ENCODE results near the gene SNCAIP.
A peak's percentile ranks its signal among the peaks of the same experiment; 100 is the strongest.

Gene SNCAIP

DNA sequence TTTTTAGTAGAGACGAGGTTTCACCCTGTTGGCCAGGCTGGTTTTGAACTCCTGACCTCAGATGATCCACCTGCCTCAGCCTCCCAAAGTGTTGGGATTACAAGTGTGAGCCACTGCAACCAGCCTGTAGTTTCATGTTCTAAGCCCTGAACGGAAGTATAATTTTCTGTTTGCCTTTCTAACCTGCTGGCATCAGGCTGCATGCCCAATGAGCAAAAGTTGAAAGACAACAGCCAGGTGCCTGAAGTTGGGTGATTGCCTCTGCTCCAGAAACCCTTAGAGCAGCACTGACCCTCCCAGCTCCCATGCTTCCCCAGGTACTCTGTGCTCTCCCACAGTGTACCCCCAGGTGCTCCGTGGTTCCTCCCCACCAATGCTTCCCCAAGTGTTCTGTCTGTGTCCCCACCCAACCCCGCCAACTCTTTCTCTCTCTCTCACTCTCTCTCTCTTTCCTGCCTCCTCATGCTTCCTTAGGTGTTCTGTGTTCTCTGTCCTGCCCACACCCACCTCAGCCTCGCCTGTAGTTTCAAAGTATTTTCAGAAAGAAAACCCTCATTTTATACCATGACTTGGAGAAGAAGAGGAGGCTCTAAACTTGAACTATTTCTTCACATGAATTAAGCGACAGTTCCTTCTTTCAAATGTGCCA is 145.3 kb downstream of the SNCAIP start:
- no peak overlapping the region for H3K4me3 ChIP-seq (ENCODE audit: low read depth, low read length)
- no peaks in the 10 kb centered on the region for H3K27me3 ChIP-seq (replicated peaks)
- no peak overlapping the region for H3K27ac ChIP-seq
- in situ Hi-C loops (cut with HindIII; ENCODE audit: low pct_ligation_motif_present, low sequenced_read_pairs) = no loop called here
- TF ChIP-seq, protein P1, sequence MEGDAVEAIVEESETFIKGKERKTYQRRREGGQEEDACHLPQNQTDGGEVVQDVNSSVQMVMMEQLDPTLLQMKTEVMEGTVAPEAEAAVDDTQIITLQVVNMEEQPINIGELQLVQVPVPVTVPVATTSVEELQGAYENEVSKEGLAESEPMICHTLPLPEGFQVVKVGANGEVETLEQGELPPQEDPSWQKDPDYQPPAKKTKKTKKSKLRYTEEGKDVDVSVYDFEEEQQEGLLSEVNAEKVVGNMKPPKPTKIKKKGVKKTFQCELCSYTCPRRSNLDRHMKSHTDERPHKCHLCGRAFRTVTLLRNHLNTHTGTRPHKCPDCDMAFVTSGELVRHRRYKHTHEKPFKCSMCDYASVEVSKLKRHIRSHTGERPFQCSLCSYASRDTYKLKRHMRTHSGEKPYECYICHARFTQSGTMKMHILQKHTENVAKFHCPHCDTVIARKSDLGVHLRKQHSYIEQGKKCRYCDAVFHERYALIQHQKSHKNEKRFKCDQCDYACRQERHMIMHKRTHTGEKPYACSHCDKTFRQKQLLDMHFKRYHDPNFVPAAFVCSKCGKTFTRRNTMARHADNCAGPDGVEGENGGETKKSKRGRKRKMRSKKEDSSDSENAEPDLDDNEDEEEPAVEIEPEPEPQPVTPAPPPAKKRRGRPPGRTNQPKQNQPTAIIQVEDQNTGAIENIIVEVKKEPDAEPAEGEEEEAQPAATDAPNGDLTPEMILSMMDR (IDR thresholded peaks at IDR 0.05; ENCODE audit: low read depth, low read length, missing control alignments) = no peak
- no peak for DNase-seq
- H3K36me3 ChIP-seq (replicated peaks) = no peaks in the 10 kb centered on the region

DNA sequence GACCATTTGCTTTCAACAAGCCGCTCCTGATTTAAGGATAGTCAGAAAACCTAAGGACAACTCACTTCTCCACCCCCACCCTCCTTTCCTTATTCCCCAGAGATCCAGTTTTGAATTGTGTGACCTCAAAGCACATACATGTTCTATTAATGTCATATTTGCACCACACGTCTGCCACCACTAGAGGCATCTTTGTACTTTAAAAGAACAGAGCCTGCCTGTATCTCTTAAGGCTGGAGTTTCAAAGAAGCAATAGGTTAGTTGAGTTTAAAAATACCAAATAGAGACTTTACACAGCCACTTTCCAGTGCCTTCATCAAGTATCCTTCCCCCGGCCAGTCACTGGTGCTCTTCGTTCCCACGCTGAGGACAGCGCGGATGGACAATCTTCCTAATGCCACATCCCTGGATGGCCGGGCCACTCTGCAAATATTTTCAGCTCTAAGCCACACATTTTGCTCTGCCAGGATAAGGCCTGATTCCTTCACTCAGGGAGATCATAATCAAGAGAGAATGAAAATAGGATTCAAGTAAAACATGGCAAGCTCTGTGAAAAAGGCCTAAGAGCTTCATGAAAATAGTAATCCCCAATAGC is 146.3 kb downstream of the SNCAIP start:
- H3K27me3 ChIP-seq (replicated peaks) = no peaks in the 10 kb centered on the region
- no peaks in the 10 kb centered on the region for H3K36me3 ChIP-seq (replicated peaks)
- in situ Hi-C loops (cut with HindIII; ENCODE audit: low pct_ligation_motif_present, low sequenced_read_pairs) = no loop called here
- TF ChIP-seq, protein P1 (IDR thresholded peaks at IDR 0.05; ENCODE audit: low read depth, low read length, missing control alignments) = peak; percentile 67
- no peak overlapping the region for H3K27ac ChIP-seq
- no peak overlapping the region for H3K4me3 ChIP-seq (ENCODE audit: low read depth, low read length)
- DNase-seq = peak; percentile 24

DNA sequence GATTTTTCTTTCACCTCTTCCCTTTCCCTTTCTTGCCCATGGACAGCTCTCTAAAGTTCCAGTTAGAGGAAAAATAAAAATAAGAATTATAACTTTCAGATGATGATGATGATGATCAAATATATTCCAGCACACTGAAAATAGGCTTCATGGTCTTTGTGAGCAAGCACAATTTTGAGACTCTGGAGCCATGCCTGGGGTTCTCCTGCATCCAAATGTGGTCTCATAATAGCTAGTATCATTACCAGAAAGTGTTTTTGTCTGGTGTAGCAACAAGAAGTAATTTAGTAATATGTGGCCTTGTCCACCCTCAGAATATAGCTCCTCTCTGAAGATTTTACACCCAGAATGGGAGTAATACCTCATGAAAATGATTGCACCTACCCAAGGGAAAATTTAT is 150.4 kb downstream of the SNCAIP start:
- Histone ChIP-seq H3K4me3 (ENCODE audit: low read depth, low read length) (no peak overlapping the region), H3K27me3 (replicated peaks) (no peaks in the 10 kb centered on the region), H3K36me3 (replicated peaks) (no peaks in the 10 kb centered on the region), H3K27ac (no peak overlapping the region)
- in situ Hi-C loops (cut with HindIII; ENCODE audit: low pct_ligation_motif_present, low sequenced_read_pairs) = no loop called here
- no peak for DNase-seq
- TF ChIP-seq, protein P1 (IDR thresholded peaks at IDR 0.05; ENCODE audit: low read depth, low read length, missing control alignments) = no peak

DNA sequence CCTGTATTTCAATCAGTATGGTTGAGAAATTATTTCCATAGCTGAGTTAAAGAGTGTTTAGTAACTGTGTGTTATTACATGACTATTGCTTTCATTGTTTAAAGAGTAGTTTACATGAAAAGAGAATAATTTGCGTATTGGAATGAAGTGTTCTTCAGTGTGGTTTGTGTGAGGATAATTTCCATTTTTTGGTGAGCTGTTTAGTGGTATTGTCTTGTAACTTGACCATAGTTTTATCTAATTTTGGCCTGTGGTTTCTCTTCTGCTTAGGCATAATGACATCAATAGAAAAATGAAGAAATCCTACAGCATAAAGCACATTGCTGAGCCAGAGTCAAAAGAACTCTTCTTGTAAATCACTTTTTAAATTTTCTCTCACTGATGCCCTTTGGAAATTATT is 151.2 kb downstream of the SNCAIP start:
- DNase-seq = peak; percentile 17
- Histone ChIP-seq H3K27ac (no peak overlapping the region), H3K36me3 (replicated peaks) (no peaks in the 10 kb centered on the region), H3K27me3 (replicated peaks) (no peaks in the 10 kb centered on the region), H3K4me3 (ENCODE audit: low read depth, low read length) (no peak overlapping the region)
- in situ Hi-C loops (cut with HindIII; ENCODE audit: low pct_ligation_motif_present, low sequenced_read_pairs) = no loop called here
- TF ChIP-seq, protein P1 (IDR thresholded peaks at IDR 0.05; ENCODE audit: low read depth, low read length, missing control alignments) = no peak

DNA sequence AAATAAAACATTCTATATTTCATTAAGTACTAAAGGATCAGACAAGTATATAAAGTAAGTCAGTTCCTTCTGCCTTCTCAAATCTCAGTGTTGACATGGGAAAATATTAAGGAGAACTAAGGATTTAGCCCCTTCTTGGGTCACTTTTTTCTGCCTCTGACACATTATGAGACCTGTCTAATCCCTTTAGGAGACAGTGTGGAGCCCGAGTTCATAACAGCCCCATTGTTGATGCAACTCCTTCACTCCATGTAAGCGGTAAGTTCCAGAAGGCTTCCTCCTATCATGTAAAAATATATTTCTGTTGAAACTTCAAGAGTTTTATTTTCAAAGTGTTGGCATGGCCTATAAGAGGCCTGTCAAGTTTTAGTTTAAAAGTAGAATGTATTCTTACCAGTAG is 152.2 kb downstream of the SNCAIP start:
- Histone ChIP-seq H3K36me3 (replicated peaks) (no peaks in the 10 kb centered on the region), H3K4me3 (ENCODE audit: low read depth, low read length) (no peak overlapping the region), H3K27ac (no peak overlapping the region), H3K27me3 (replicated peaks) (no peaks in the 10 kb centered on the region)
- TF ChIP-seq, protein P1 (IDR thresholded peaks at IDR 0.05; ENCODE audit: low read depth, low read length, missing control alignments) = no peak
- DNase-seq = no peak
- in situ Hi-C loops (cut with HindIII; ENCODE audit: low pct_ligation_motif_present, low sequenced_read_pairs) = no loop called here
